ENCODE results near the gene SENP3.

Gene SENP3

DNA sequence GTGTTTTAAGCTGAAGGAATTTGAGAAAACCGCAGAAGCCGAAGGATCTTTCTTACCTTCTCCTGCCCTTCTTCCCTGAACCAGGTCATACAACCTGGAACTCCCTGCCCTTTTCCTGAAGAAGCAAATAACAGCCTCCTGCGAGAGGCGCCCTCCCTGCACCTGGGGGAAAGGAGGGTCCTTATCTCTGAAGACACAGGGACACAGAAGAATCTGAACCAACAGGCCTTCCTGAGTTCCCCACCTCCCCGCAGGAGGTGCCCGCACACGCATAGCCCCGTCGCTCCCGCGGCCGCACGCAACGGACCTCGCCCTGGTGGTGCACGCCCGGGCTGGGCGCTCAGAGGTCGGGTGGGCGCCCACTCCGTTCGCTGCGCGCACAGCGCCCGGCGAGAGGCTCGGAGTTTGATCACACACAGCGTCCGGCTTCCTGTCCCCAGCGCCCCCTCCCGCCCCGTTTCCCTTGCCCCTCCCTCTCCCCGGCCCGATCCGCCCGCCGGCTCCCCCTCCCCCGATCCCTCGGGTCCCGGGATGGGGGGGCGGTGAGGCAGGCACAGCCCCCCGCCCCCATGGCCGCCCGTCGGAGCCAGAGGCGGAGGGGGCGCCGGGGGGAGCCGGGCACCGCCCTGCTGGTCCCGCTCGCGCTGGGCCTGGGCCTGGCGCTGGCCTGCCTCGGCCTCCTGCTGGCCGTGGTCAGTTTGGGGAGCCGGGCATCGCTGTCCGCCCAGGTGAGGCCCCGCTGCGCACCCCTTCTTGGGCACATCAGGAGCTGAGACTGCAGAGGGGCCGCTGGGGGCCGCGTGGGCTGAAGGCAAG is 12.9 kb upstream of the SENP3 start, which contains the start of gene TNFSF12:
Gene TNFSF12 (plus strand): TSS at position 474 of the 816 bp plus-strand sequence. CDS start 96 bp downstream, at position 570.
- no peak within 1 kb of the TSS for H3K27ac ChIP-seq (ENCODE audit: low read length)
- H2AFZ ChIP-seq (ENCODE audit: low read length): 0 out of 2 replicates have a peak within 1 kb of the TSS, but pooled peaks have one; percentile 34
- H3F3A ChIP-seq (ENCODE audit: insufficient read depth, low read length): peaks cover 18% of the 10 kb centered on the region
- no peak within 1 kb of the TSS for H3K9ac ChIP-seq (ENCODE audit: low read length)
- H3K4me1 ChIP-seq (ENCODE audit: low read length): peaks cover 16% of the 10 kb centered on the region
- H3K4me3 ChIP-seq (ENCODE audit: low read length): peak within 1 kb of the TSS; percentile 35
- H3K9me2 ChIP-seq (replicated peaks; ENCODE audit: insufficient read depth, low read length): no peaks in the 10 kb centered on the region
- H3K4me2 ChIP-seq (ENCODE audit: low read depth, low read length): peak within 1 kb of the TSS; percentile 57; the same call in 1 of the 2 replicates
- H3K27me3 ChIP-seq (replicated peaks; ENCODE audit: insufficient read depth, low read length): peaks cover 7% of the 10 kb centered on the region
- no peak for DNase-seq
- no peaks in the 10 kb centered on the region for H3K9me3 ChIP-seq (replicated peaks; ENCODE audit: insufficient read depth, low read length)
- TF ChIP-seq, protein P1, sequence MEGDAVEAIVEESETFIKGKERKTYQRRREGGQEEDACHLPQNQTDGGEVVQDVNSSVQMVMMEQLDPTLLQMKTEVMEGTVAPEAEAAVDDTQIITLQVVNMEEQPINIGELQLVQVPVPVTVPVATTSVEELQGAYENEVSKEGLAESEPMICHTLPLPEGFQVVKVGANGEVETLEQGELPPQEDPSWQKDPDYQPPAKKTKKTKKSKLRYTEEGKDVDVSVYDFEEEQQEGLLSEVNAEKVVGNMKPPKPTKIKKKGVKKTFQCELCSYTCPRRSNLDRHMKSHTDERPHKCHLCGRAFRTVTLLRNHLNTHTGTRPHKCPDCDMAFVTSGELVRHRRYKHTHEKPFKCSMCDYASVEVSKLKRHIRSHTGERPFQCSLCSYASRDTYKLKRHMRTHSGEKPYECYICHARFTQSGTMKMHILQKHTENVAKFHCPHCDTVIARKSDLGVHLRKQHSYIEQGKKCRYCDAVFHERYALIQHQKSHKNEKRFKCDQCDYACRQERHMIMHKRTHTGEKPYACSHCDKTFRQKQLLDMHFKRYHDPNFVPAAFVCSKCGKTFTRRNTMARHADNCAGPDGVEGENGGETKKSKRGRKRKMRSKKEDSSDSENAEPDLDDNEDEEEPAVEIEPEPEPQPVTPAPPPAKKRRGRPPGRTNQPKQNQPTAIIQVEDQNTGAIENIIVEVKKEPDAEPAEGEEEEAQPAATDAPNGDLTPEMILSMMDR (IDR thresholded peaks at IDR 0.05; ENCODE audit: low read length): no peak
- TF ChIP-seq EZH2 (optimal IDR thresholded peaks at IDR 0.05; ENCODE audit: low read depth, low read length) (no peak), EZH2phosphoT487 (IDR thresholded peaks at IDR 0.05; ENCODE audit: low read length) (no peak)
- no peaks in the 10 kb centered on the region for H3K79me2 ChIP-seq (ENCODE audit: low read length)
- no peaks in the 10 kb centered on the region for H3K36me3 ChIP-seq (replicated peaks; ENCODE audit: insufficient read depth, low read length)
- H4K20me1 ChIP-seq (ENCODE audit: insufficient read depth, low read length): no peaks in the 10 kb centered on the region

DNA sequence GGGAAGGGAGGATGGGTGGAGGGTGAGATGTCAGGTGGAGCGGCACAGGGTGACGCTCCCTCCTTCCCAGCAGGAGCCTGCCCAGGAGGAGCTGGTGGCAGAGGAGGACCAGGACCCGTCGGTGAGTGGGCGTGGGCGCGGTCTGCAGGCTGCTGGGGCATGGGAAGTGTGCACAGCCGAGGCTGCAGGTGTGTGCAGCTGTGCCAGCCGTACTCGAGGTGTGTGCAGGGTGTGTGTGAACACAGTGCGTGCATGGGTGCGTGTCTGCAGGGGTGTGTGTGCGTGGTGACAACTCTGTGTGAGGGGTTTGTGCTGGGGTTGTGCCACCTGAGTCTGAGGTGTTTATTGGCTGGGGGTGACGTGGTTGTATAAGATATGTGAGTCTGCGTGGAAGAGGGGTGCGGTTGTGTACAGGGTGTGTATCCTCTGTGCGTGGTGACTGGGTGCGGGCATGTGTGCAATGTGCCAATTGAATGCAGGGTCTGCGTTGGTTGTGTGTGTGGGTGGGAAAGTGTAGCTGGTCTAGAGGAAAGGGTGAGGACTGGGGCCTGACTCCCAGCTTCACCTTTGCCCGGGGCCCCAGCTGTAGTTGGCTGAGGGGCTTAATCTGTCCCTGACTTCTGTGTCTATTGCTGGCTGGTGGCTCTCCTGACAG is 12.2 kb upstream of the SENP3 start:
- TF ChIP-seq EZH2phosphoT487 (IDR thresholded peaks at IDR 0.05; ENCODE audit: low read length) (no peak), EZH2 (optimal IDR thresholded peaks at IDR 0.05; ENCODE audit: low read depth, low read length) (no peak)
- TF ChIP-seq, protein P1 (IDR thresholded peaks at IDR 0.05; ENCODE audit: low read length): no peak
- Histone ChIP-seq H3K79me2 (ENCODE audit: low read length) (no peaks in the 10 kb centered on the region), H3K36me3 (replicated peaks; ENCODE audit: insufficient read depth, low read length) (no peaks in the 10 kb centered on the region), H4K20me1 (ENCODE audit: insufficient read depth, low read length) (no peaks in the 10 kb centered on the region), H3K27ac (ENCODE audit: low read length) (no peak overlapping the region), H3K9ac (ENCODE audit: low read length) (no peak overlapping the region), H3F3A (ENCODE audit: insufficient read depth, low read length) (peaks cover 18% of the 10 kb centered on the region), H2AFZ (ENCODE audit: low read length) (no peak overlapping the region), H3K9me2 (replicated peaks; ENCODE audit: insufficient read depth, low read length) (no peaks in the 10 kb centered on the region), H3K4me3 (ENCODE audit: low read length) (no peak overlapping the region), H3K4me1 (ENCODE audit: low read length) (peaks cover 18% of the 10 kb centered on the region), H3K4me2 (ENCODE audit: low read depth, low read length) (no peak overlapping the region), H3K27me3 (replicated peaks; ENCODE audit: insufficient read depth, low read length) (peaks cover 7% of the 10 kb centered on the region), H3K9me3 (replicated peaks; ENCODE audit: insufficient read depth, low read length) (no peaks in the 10 kb centered on the region)
- DNase-seq: no peak

DNA sequence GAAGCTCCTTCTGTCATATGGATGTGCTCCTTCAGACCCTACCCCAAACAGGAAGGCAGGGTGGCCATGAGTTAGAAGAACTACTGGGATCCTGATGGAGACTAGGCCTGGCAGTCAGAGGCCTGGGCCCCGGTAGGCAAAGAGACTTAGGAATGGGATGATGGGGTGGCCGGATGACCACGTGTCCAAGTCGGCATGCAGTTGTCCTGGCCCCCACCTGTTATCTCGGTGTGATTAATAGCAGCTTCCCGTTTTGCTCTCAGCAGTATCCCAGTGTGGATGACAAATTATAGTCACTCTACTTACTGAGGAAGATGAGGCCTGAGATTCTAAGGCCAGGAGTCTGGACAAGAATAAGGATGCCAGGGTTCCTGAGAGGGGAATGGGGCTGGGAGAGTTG is 11.4 kb upstream of the SENP3 start:
- Histone ChIP-seq H3K9me3 (replicated peaks; ENCODE audit: insufficient read depth, low read length) (no peaks in the 10 kb centered on the region), H3K4me3 (ENCODE audit: low read length) (no peak overlapping the region), H3K9ac (ENCODE audit: low read length) (no peak overlapping the region), H3K9me2 (replicated peaks; ENCODE audit: insufficient read depth, low read length) (no peaks in the 10 kb centered on the region), H3K4me1 (ENCODE audit: low read length) (peaks cover 18% of the 10 kb centered on the region), H3K27ac (ENCODE audit: low read length) (no peak overlapping the region), H4K20me1 (ENCODE audit: insufficient read depth, low read length) (no peaks in the 10 kb centered on the region), H3F3A (ENCODE audit: insufficient read depth, low read length) (peaks cover 18% of the 10 kb centered on the region), H3K36me3 (replicated peaks; ENCODE audit: insufficient read depth, low read length) (no peaks in the 10 kb centered on the region), H3K4me2 (ENCODE audit: low read depth, low read length) (no peak overlapping the region), H3K27me3 (replicated peaks; ENCODE audit: insufficient read depth, low read length) (peaks cover 7% of the 10 kb centered on the region), H2AFZ (ENCODE audit: low read length) (no peak overlapping the region), H3K79me2 (ENCODE audit: low read length) (no peaks in the 10 kb centered on the region)
- no peak for DNase-seq
- no peak for TF ChIP-seq EZH2phosphoT487 (IDR thresholded peaks at IDR 0.05; ENCODE audit: low read length)
